Skin of body (tissue), 2 donors: ENCODE measurements around the gene YWHAQ. TPM values are rescaled to one million over a fixed set of nuclear protein-coding genes. Genes with fewer than 3 reads are reported as not detected.
A peak's percentile ranks its signal among the peaks of the same experiment; 100 is the strongest.
"Not testable (repeated sequence)": the region's sequence is repeated elsewhere in the genome, so short reads cannot be mapped to it uniquely, and the experiment has no call there.

Experiments
- DNase-seq: peaks from one replicate; lab custom pipeline; 2025; lab: John Stamatoyannopoulos, UW
- total RNA-seq: library from RNA; depleted of rRNA; stranded (reverse); fragments of >200 nt; gene quantifications from one replicate; pipeline ENCODE4 v1.2.3, GENCODE V29; 2014

YWHAQ gene
- total RNA-seq, 1 donor from 2014 or later: 172 TPM

- DNase-seq: no peak
Measured at GRCh38 chr2:9631878-9632700, 1.3 kb upstream of the YWHAQ start.

DNA sequence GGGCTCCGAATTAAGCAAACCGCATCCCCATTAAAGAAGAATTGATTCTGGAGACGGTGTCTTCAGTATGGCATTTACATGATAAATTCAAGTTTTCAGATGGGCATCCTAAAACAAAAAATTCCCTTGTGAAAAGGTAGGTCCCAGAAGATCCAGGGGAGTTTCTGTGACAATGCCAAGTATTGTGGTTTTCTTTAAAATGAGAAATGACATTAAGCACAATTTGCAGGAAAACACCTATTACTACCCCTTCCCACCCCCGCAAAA is 689 bp upstream of the YWHAQ start:
- no peak for DNase-seq

DNA sequence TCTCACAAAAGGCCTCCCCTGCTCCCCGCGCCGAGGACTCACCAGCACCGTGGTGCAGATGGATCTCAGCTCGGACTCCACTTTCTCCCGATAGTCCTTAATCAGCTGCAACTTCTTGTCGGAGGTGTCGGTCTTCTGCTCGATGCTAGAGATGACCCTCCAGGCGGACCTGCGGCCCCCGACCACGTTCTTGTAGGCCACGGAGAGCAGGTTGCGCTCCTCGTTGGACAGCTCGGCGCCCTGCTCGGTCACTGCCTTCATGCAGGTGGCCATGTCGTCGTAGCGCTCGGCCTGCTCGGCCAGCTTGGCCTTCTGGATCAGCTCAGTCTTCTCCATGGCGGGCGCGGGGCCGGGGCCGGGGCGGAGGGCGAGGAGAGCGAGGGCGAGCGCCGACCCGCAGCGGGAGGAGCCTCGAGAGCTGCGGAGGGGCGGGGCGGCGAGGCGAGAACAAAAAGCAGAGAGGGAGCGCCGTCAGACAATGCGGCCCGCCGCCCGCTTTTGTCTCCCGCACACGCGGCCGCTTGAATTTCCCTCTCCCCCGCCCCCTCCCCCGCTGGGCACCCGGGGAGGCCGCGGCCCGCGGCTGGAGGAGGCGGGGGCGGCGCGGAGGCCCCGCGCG is 571 bp downstream of the YWHAQ start:
- DNase-seq: peak; percentile 67

GRCh38 chr2:9629222-9630116 is 1.3 kb downstream of the YWHAQ start:
- no peak for DNase-seq

- DNase-seq: no peak
Measured at GRCh38 chr2:9627310-9627709, 3.5 kb downstream of the YWHAQ start.

- no peak for DNase-seq
Measured at GRCh38 chr2:9623151-9623550, 7.6 kb downstream of the YWHAQ start.

- DNase-seq: not testable (repeated sequence)
Measured at GRCh38 chr2:9621655-9622054, 9.1 kb downstream of the YWHAQ start.

GRCh38 chr2:9618410-9618809 is 12.4 kb downstream of the YWHAQ start:
- DNase-seq: no peak

GRCh38 chr2:9617749-9618148 is 13.0 kb downstream of the YWHAQ start:
- DNase-seq: no peak

DNA sequence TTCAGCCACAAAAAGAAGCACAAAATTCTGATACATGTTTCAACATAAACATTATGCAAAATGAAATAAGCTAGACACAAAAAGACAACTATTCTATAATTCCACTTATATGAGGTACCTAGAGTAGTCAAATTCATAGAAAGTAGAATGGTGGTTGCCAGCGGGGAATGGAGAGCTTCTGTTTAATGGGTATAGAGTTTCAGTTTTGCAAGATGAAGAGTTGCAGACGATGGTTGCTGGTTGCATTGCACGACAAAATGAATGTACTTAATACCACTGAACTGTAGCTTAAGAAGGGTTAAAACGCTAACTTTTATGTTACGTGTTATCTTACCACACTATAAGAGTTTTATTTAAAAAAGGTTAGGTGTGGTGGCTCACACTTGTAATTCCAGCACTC is 13.5 kb downstream of the YWHAQ start:
- no peak for DNase-seq

DNA sequence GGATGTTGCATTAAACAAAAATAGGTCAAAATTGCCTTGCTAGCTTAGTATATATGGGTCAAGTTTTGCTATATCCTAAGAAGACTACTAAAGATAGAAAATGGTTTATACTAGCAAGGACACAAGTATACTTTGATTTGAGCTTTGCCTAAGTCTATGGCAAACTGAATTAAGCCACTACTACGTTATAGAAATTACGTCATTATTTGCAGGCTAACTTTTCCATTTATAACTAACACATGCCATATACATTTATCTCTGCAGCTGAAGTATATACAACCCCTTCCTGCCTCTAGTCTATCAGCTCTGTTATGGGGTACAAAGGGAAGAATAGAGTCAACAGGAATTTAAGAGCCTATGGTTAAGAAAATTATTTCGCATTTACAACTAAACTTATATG is 16.2 kb downstream of the YWHAQ start:
- DNase-seq: no peak

DNA sequence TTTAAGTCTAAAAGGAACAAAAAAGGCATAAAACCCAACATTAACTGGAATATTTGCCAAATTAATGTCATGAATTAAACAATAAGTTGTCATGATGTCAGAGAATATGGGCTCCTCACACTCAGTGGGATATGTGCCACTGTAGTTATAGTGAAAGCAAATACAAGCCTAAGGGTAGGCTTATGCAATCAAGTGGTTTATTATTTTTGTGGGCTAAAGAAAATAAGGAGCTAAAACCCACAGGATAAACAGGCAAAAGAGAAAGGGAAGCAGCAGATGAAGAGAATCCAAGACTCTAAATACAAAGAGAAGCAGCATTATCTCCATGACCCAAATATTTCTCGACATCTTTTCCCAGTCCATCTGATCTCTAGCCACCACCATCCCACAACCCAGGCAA is 17.5 kb downstream of the YWHAQ start:
- DNase-seq: no peak

- DNase-seq: not testable (repeated sequence)
Measured at GRCh38 chr2:9611549-9611912, 19.3 kb downstream of the YWHAQ start.

- no peak for DNase-seq
Measured at GRCh38 chr2:9610781-9611548, 19.8 kb downstream of the YWHAQ start.

GRCh38 chr2:9608491-9608890 is 22.3 kb downstream of the YWHAQ start:
- not testable (repeated sequence) for DNase-seq

DNA sequence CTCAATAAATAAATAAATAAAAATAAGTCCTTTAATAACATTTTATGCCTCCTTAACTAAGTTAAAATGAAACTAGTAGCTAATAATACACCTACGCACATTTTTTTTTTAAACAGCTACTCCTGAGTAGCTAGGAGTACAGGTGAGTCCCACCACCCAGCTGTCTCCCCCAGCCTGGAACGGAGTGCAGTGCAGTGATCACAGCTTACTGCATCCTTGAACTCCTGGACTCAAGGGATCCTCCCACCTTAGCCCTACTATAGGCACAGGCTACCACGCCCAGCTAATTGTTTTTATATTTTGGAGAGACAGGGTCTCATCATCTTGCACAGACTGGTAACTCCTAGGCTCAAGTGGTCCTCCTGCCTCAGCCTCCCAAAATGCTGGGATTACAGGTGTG is 28.4 kb downstream of the YWHAQ start:
- DNase-seq: no peak

GRCh38 chr2:9601397-9601796 is 29.4 kb downstream of the YWHAQ start:
- no peak for DNase-seq

GRCh38 chr2:9599430-9599829 is 31.4 kb downstream of the YWHAQ start:
- DNase-seq: no peak

GRCh38 chr2:9596621-9597311 is 34.0 kb downstream of the YWHAQ start:
- DNase-seq: no peak

DNA sequence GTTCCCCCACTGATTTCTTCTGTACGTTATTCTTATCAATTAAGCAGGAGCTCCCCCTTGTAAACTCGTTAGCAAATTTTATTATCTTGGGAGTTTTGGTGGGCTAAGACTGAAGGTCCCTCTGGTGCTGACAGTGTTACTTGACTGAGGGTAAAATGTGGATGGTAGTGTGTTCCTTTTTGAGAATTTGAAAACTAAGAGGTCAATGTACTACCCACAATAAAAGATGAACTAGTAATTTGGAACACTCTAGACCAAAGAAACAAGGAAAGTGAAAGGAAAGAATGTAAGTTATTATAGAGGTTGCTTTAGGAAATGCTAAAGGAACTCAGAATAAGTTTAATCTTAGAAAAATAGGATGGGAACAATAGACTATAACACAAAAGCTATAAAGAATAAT is 35.1 kb downstream of the YWHAQ start:
- DNase-seq: no peak

GRCh38 chr2:9595256-9595655 is 35.5 kb downstream of the YWHAQ start:
- not testable (repeated sequence) for DNase-seq
